ENCODE data around the gene AK9. TPM values are rescaled to one million over a fixed set of nuclear protein-coding genes. Genes with fewer than 3 reads are reported as not detected.

AK9 gene
- total and polyA plus RNA-seq, 2 of the 8 experiments (the other 6 are each of a cell fraction or from before 2014, with no cell fraction given): 1.8 to 2.2 TPM

DNA sequence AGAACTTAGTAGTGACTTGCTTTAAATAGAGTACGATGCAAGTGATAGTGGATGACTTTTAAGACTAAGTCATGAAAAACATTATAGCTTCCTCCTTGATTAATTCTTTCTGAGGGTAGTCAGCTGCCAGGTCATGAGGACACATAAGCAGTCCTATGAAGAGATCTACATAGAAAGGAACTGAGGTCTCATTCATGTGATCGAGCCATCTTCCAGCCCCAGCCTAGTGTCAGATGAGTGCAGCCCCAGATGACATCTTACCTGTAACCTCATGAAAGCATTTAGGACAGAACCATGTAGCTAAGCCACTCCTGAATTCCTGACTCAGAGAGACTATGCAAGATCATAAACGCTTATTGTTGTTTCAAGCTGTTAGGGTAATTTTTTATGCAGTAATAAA lies 67.7 kb downstream of the AK9 start:
- Histone ChIP-seq H3K4me3 (ENCODE audit: extremely low read depth in 1 of 4, insufficient read depth in 2 of 4, low read depth in 3 of 4, low read length in 4 of 4) (no peak overlapping the region), H3K56ac (replicated peaks; ENCODE audit: insufficient read length, low read depth, low read length) (no peak overlapping the region), H3K9me3 (ENCODE audit: insufficient read depth in 2 of 2, low read depth in 1 of 2, low read length in 1 of 2) (no peaks in the 10 kb centered on the region), H2AK5ac (ENCODE audit: low read depth, low read length) (no peak overlapping the region), H4K5ac (ENCODE audit: insufficient read length, low read depth, low read length) (no peak overlapping the region), H3K9ac (replicated peaks in 1 of 4; ENCODE audit: extremely low read depth in 1 of 4, low read depth in 3 of 4, low read length in 3 of 4) (no peak overlapping the region), H3K14ac (ENCODE audit: insufficient read length) (no peak overlapping the region), H3K23me2 (ENCODE audit: low read depth, low read length) (no peaks in the 10 kb centered on the region), H2BK20ac (ENCODE audit: low read length) (no peak overlapping the region), H2AFZ (ENCODE audit: low read length) (no peak overlapping the region), H3K23ac (ENCODE audit: insufficient read length) (no peak overlapping the region), H4K20me1 (replicated peaks in 1 of 2; ENCODE audit: control insufficient read depth in 1 of 2, insufficient read depth in 2 of 2, low read length in 2 of 2) (no peaks in the 10 kb centered on the region), H2BK15ac (ENCODE audit: low read length) (no peak overlapping the region), H2BK5ac (ENCODE audit: low read depth, low read length) (no peak overlapping the region), H3K27ac (ENCODE audit: low read depth, low read length) (no peak overlapping the region), H2BK120ac (replicated peaks; ENCODE audit: low read depth, low read length) (no peak overlapping the region), H3K79me1 (ENCODE audit: low read depth, low read length) (no peaks in the 10 kb centered on the region), H3K4ac (replicated peaks; ENCODE audit: insufficient read length, low read depth, low read length) (no peak overlapping the region), H3K27me3 (replicated peaks in 1 of 4; ENCODE audit: control insufficient read depth in 3 of 4, extremely low read depth in 1 of 4, insufficient read depth in 3 of 4, low read length in 3 of 4) (no peaks in the 10 kb centered on the region), H4K8ac (ENCODE audit: extremely low read depth, insufficient read depth, low read length) (no peak overlapping the region), H3K79me2 (ENCODE audit: control insufficient read depth in 1 of 2, insufficient read depth in 2 of 2, low read length in 2 of 2) (no peaks in the 10 kb centered on the region), H3K4me1 (replicated peaks in 1 of 4; ENCODE audit: control insufficient read depth in 3 of 4, insufficient read depth in 4 of 4, low read length in 3 of 4) (no peaks in the 10 kb centered on the region), H2BK12ac (ENCODE audit: low read depth, low read length) (no peak overlapping the region), H3K36me3 (ENCODE audit: control insufficient read depth in 2 of 4, insufficient read depth in 4 of 4, low read length in 3 of 4) (no peaks in the 10 kb centered on the region), H3K18ac (ENCODE audit: extremely low read depth, low read length) (no peak overlapping the region), H3K4me2 (ENCODE audit: insufficient read depth in 1 of 2, low read depth in 2 of 2, low read length in 2 of 2) (no peak overlapping the region), H4K91ac (replicated peaks; ENCODE audit: insufficient read length, low read length) (no peak overlapping the region)
- WGBS, 2 experiments (ENCODE audit: extremely low coverage in 1 of 2, insufficient coverage in 1 of 2, insufficient read length in 1 of 2, insufficient replicate concordance in 2 of 2, low coverage in 1 of 2, low lambda C conversion rate in 2 of 2, missing lambda C conversion rate in 1 of 2): 58% methylated on average over 3 of the region's 3 CpGs; no CpG with 5 or more reads in 1 of the 2 experiments
- ChIA-PET POLR2A (ENCODE audit: partially characterized antibody) (no interaction called here), CTCF (ENCODE audit: partially characterized antibody) (no interaction called here)
- no peak for DNase-seq (ENCODE audit: low read depth in 1 of 2, low spot score in 2 of 2)
- no peak for FAIRE-seq
- TF ChIP-seq, protein P1, sequence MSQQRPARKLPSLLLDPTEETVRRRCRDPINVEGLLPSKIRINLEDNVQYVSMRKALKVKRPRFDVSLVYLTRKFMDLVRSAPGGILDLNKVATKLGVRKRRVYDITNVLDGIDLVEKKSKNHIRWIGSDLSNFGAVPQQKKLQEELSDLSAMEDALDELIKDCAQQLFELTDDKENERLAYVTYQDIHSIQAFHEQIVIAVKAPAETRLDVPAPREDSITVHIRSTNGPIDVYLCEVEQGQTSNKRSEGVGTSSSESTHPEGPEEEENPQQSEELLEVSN (IDR thresholded peaks at IDR 0.05): no peak
- TF ChIP-seq CTBP2 (IDR thresholded peaks at IDR 0.05; ENCODE audit: borderline replicate concordance, insufficient read depth, insufficient read length, low read length) (no peak), RBBP5 (IDR thresholded peaks at IDR 0.05; ENCODE audit: borderline replicate concordance, low read depth, low read length) (no peak), TAF7 (optimal IDR thresholded peaks at IDR 0.05; ENCODE audit: borderline replicate concordance, low read depth, low read length) (no peak), SIRT6 (IDR thresholded peaks at IDR 0.05; ENCODE audit: low read length) (no peak), PHF8 (conservative IDR thresholded peaks at IDR 0.05; ENCODE audit: low read depth, low read length) (no peak), EZH2 (IDR thresholded peaks at IDR 0.05; ENCODE audit: low read depth, low read length, severe bottlenecking) (no peak), POLR2A (IDR thresholded peaks at IDR 0.05; ENCODE audit: control extremely low read depth in 1 of 2, low read depth in 2 of 2, low read length in 2 of 2) (no peak), BCL11A (IDR thresholded peaks at IDR 0.05; ENCODE audit: low read depth in 2 of 2, low read length in 2 of 2) (no peak), SRF (IDR thresholded peaks at IDR 0.05; ENCODE audit: low read depth, low read length) (no peak), NANOG (IDR thresholded peaks at IDR 0.05; ENCODE audit: insufficient read depth, low read depth, low read length, poor library complexity, severe bottlenecking) (no peak), CEBPB (IDR thresholded peaks at IDR 0.05; ENCODE audit: low read depth, low read length) (no peak)
- TF ChIP-seq, protein P2, sequence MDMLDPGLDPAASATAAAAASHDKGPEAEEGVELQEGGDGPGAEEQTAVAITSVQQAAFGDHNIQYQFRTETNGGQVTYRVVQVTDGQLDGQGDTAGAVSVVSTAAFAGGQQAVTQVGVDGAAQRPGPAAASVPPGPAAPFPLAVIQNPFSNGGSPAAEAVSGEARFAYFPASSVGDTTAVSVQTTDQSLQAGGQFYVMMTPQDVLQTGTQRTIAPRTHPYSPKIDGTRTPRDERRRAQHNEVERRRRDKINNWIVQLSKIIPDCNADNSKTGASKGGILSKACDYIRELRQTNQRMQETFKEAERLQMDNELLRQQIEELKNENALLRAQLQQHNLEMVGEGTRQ (IDR thresholded peaks at IDR 0.05; ENCODE audit: low read length): no peak
